ENCODE results near the gene RPS6KC1. TPM values are rescaled to one million over a fixed set of nuclear protein-coding genes. Genes with fewer than 3 reads are reported as not detected.

The RPS6KC1 gene
- total RNA-seq, 3 donors from 2014 or later (not counting 1 experiment from before 2014, with no cell fraction given) = 19.6 to 32.7 (median 24.1) TPM

DNA sequence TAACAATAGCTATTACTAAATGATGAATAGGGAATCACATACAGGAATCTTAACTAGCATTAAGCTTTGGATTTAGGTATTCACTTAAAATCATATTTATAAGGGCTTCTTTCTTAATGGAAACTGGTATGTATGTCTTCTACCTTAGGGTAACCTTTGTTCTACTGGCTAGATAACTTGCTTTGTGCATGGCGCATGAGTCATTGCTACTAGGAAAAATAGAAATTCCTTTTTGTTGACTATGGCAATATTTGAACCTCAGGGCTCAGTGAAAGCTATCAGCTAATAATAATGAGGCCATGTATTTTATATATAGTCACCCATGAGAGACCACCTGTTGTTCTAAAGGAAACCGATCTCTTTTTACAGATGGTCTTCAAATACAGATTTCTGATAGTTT is 72.5 kb downstream of the RPS6KC1 start:
- Histone ChIP-seq H3K4me1 (ENCODE audit: control insufficient read depth, insufficient read depth, low read length) (no peaks in the 10 kb centered on the region), H3K27ac (ENCODE audit: low read length) (no peak overlapping the region), H3K36me3 (ENCODE audit: control insufficient read depth, insufficient read depth, low read length) (no peaks in the 10 kb centered on the region), H3K9me3 (ENCODE audit: control insufficient read depth, insufficient read depth, low read length) (no peaks in the 10 kb centered on the region), H3K27me3 (ENCODE audit: control insufficient read depth, insufficient read depth, low read length) (no peaks in the 10 kb centered on the region), H3K4me3 (ENCODE audit: low read length) (no peak overlapping the region)
- ATAC-seq (no peak), DNase-seq (no peak)
- intact Hi-C loops (cut with micrococcal nuclease) = loop anchor here (5.0 kb wide), 1 partner anchor 1209 kb away; no protein-coding TSS in a partner anchor
- 88% methylated on average over 1 of the region's 2 CpGs for WGBS (ENCODE audit: insufficient coverage)
- H3K9me3 Mint-ChIP-seq = no peaks in the 10 kb centered on the region
- no peaks in the 10 kb centered on the region for H3K27me3 Mint-ChIP-seq (ENCODE audit: low read depth in 2 of 2)
- no peak overlapping the region for H3K4me3 Mint-ChIP-seq
- no peaks in the 10 kb centered on the region for H3K36me3 Mint-ChIP-seq
- peaks cover 4 to 7% of the 10 kb centered on the region in 2 donors for H3K4me1 Mint-ChIP-seq
- no peak overlapping the region for H3K27ac Mint-ChIP-seq
- TF ChIP-seq, protein P1, sequence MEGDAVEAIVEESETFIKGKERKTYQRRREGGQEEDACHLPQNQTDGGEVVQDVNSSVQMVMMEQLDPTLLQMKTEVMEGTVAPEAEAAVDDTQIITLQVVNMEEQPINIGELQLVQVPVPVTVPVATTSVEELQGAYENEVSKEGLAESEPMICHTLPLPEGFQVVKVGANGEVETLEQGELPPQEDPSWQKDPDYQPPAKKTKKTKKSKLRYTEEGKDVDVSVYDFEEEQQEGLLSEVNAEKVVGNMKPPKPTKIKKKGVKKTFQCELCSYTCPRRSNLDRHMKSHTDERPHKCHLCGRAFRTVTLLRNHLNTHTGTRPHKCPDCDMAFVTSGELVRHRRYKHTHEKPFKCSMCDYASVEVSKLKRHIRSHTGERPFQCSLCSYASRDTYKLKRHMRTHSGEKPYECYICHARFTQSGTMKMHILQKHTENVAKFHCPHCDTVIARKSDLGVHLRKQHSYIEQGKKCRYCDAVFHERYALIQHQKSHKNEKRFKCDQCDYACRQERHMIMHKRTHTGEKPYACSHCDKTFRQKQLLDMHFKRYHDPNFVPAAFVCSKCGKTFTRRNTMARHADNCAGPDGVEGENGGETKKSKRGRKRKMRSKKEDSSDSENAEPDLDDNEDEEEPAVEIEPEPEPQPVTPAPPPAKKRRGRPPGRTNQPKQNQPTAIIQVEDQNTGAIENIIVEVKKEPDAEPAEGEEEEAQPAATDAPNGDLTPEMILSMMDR (IDR thresholded peaks at IDR 0.05) = no peak

DNA sequence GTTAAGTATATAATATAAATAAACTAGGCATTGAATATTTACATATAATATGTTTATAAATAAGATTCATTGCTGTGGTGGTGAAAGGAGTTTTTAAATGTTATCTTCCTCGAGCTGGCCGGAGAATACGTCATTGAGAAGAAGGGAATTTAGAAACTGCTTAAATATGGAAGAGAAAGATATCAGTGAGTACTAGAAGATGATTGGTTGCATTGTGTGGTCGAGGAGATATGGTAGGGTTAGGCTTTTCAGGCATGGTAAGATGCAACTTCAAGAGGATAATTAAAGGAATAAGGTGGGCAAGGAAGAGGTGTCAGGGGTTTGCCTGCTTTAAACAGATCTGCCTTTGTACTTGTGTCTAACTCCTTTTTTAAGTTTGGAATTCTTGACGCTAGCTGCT is 73.5 kb downstream of the RPS6KC1 start:
- no peak overlapping the region for H3K27ac ChIP-seq (ENCODE audit: low read length)
- peaks cover 2 to 7% of the 10 kb centered on the region in 2 donors for H3K4me1 Mint-ChIP-seq
- intact Hi-C loops (cut with micrococcal nuclease) = loop anchor here (5.0 kb wide), 1 partner anchor 1208 kb away; no protein-coding TSS in a partner anchor
- H3K4me3 Mint-ChIP-seq = no peak overlapping the region
- H3K9me3 ChIP-seq (ENCODE audit: control insufficient read depth, insufficient read depth, low read length) = no peaks in the 10 kb centered on the region
- H3K4me3 ChIP-seq (ENCODE audit: low read length) = no peak overlapping the region
- DNase-seq (no peak), ATAC-seq (no peak)
- H3K36me3 Mint-ChIP-seq = no peaks in the 10 kb centered on the region
- no peaks in the 10 kb centered on the region for H3K9me3 Mint-ChIP-seq
- TF ChIP-seq, protein P1 (IDR thresholded peaks at IDR 0.05) = no peak
- no peaks in the 10 kb centered on the region for H3K27me3 Mint-ChIP-seq (ENCODE audit: low read depth in 2 of 2)
- WGBS (ENCODE audit: insufficient coverage) = 97% methylated on average over 5 of the region's 5 CpGs
- H3K36me3 ChIP-seq (ENCODE audit: control insufficient read depth, insufficient read depth, low read length) = no peaks in the 10 kb centered on the region
- no peaks in the 10 kb centered on the region for H3K4me1 ChIP-seq (ENCODE audit: control insufficient read depth, insufficient read depth, low read length)
- H3K27ac Mint-ChIP-seq = no peak overlapping the region
- H3K27me3 ChIP-seq (ENCODE audit: control insufficient read depth, insufficient read depth, low read length) = no peaks in the 10 kb centered on the region

DNA sequence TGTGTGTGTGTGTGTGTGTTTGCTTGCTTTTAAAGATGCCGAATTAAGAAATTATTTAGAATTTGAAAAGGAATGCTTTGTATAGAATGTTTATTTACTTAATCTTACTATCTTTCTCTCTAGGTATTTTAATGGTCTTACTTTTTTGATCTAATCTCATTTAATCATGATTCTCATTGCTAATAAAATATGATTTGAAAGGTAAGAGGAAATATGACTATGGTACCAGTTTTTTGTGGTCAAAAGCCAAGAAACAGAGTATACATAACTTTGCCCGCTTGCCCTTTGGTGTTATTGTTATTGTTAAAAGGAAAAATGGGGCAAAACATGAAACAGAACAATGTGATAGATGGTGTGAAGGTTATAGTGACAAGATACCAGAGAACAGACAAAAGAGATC is 74.6 kb downstream of the RPS6KC1 start:
- Histone ChIP-seq H3K27me3 (ENCODE audit: control insufficient read depth, insufficient read depth, low read length) (no peaks in the 10 kb centered on the region), H3K27ac (ENCODE audit: low read length) (no peak overlapping the region), H3K36me3 (ENCODE audit: control insufficient read depth, insufficient read depth, low read length) (peaks cover 2% of the 10 kb centered on the region), H3K9me3 (ENCODE audit: control insufficient read depth, insufficient read depth, low read length) (no peaks in the 10 kb centered on the region), H3K4me3 (ENCODE audit: low read length) (no peak overlapping the region), H3K4me1 (ENCODE audit: control insufficient read depth, insufficient read depth, low read length) (no peaks in the 10 kb centered on the region)
- TF ChIP-seq, protein P1 (IDR thresholded peaks at IDR 0.05) = no peak
- Mint-ChIP-seq H3K36me3 (no peaks in the 10 kb centered on the region), H3K4me3 (no peak overlapping the region), H3K9me3 (no peaks in the 10 kb centered on the region), H3K27ac (no peak overlapping the region), H3K4me1 (peaks cover 0 to 7% of the 10 kb centered on the region in 2 donors), H3K27me3 (ENCODE audit: low read depth in 2 of 2) (no peaks in the 10 kb centered on the region)
- ATAC-seq = no peak
- intact Hi-C loops (cut with micrococcal nuclease) = no loop called here
- 73% methylated on average over 1 of the region's 2 CpGs for WGBS (ENCODE audit: insufficient coverage)
- DNase-seq = no peak

DNA sequence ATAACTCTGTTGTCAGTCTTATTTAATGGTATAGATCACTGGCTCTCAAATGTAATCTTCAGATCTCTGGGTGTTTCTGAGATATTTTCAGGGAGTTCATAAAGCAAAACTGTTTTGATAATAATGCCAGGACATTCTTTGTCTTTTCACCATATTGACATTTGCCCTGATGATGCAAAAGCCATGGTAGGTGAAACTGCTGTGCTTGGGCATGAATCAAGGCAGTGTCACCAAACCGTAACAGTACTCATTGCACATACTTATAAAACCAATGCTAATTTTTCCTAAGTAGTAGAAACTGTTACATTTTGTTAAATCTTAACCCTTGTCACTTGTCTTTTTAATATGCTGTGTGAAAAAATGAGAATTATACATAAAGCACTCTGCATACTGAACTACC is 76.0 kb downstream of the RPS6KC1 start:
- TF ChIP-seq, protein P1 (IDR thresholded peaks at IDR 0.05) = no peak
- Histone ChIP-seq H3K4me1 (ENCODE audit: control insufficient read depth, insufficient read depth, low read length) (no peaks in the 10 kb centered on the region), H3K27ac (ENCODE audit: low read length) (no peak overlapping the region), H3K4me3 (ENCODE audit: low read length) (no peak overlapping the region), H3K27me3 (ENCODE audit: control insufficient read depth, insufficient read depth, low read length) (no peaks in the 10 kb centered on the region), H3K9me3 (ENCODE audit: control insufficient read depth, insufficient read depth, low read length) (no peaks in the 10 kb centered on the region), H3K36me3 (ENCODE audit: control insufficient read depth, insufficient read depth, low read length) (peaks cover 2% of the 10 kb centered on the region)
- ATAC-seq = no peak
- Mint-ChIP-seq H3K9me3 (no peaks in the 10 kb centered on the region), H3K4me3 (no peak overlapping the region), H3K36me3 (no peaks in the 10 kb centered on the region), H3K4me1 (peaks cover 0 to 7% of the 10 kb centered on the region in 2 donors), H3K27ac (no peak overlapping the region), H3K27me3 (ENCODE audit: low read depth in 2 of 2) (no peaks in the 10 kb centered on the region)
- 100% methylated on average over 1 of the region's 1 CpG for WGBS (ENCODE audit: insufficient coverage)
- intact Hi-C loops (cut with micrococcal nuclease) = no loop called here
- no peak for DNase-seq

Measured in natural killer cell (primary cell).